Right lobe of liver (tissue), 6 donors: ENCODE results near the gene LRP10. TPM values are rescaled to one million over a fixed set of nuclear protein-coding genes. Genes with fewer than 3 reads are reported as not detected.

Source experiments
- ATAC-seq, 4 donors: fragments of 200-7000 bp; cut with Tn5 transposase; one replicate each; pipeline ENCODE4 v1.9.1; 2020; ENCODE audit warnings: mild to moderate bottlenecking in 4 of 4, moderate library complexity in 4 of 4
- DNase-seq, 3 donors: peaks; one replicate each; pipeline ENCODE4 v3.0.0-alpha.2; 2020
- H3K27ac ChIP-seq, 3 donors: fragments of 200-600 bp; one replicate each; pipeline ENCODE4 v1.8.0; 2022
- H3K27me3 ChIP-seq, 2 donors: fragments of 200-600 bp; one replicate each; pipeline ENCODE4 v1.8.0; 2022
- H3K36me3 ChIP-seq, 4 donors: fragments of 200-600 bp; sonication (generic) in 1 of 4; one replicate each; pipeline versions ENCODE4 v1.5.1 to v1.8.0; 2017 to 2022; ENCODE audit warnings: control low read depth in 1 of 4
- H3K4me1 ChIP-seq, 4 donors: fragments of 200-600 bp; sonication (generic) in 1 of 4; one replicate each; pipeline versions ENCODE4 v1.5.1 to v1.8.0; 2017 to 2022; ENCODE audit warnings: control low read depth in 1 of 4
- H3K4me3 ChIP-seq, 3 donors: fragments of 200-600 bp; one replicate each; pipeline ENCODE4 v1.8.0; 2022
- H3K9me3 ChIP-seq, 4 donors: fragments of 200-600 bp; sonication (generic) in 1 of 4; one replicate each; pipeline versions ENCODE4 v1.5.1 to v1.8.0; 2017 to 2022; ENCODE audit warnings: control low read depth in 1 of 4
- POLR2A ChIP-seq: fragments of 450-650 bp; IDR thresholded peaks from one replicate; pipeline ENCODE4 v1.6.1; 2017; ENCODE audit warnings: antibody characterized with exemption, mild to moderate bottlenecking
- WGBS: methylation state at CpG from one replicate; pipeline ENCODE4 v1.1.6; 2018; ENCODE audit warnings: low coverage, low lambda C conversion rate; ENCODE audit not compliant: insufficient coverage; ENCODE audit errors: missing lambda C conversion rate; 5-methylcytosine and 5-hydroxymethylcytosine counted together
- intact Hi-C, 2 donors: fragments of 100-400 bp; cut with DNase I; formaldehyde crosslinking; loops; one replicate each; pipeline versions ENCODE4 v1.11.2 to v1.14.1; 2022
- long read RNA-seq: library from polyadenylated mRNA; unstranded; transcript quantifications from one replicate; pipeline ENCODE4 v2.0.0, GENCODE V29; 2019
- total RNA-seq, 6 experiments: library from RNA; depleted of rRNA in 2 of 6; stranded (reverse); fragments of >200 nt in 2 of 6; fragmentation: NEBNext Ultra II Directional in 3 of 6; extraction: Animal tissue kit (Norgen Biotek cat#: 25700) in 3 of 6; gene quantifications; one replicate each; pipeline versions ENCODE4 v1.1.0 to v1.2.4, GENCODE V29; 2016 to 2023
- TF ChIP-seq, protein P1 (sequence below), 4 donors: fragments of 200-600 bp in 3 of 4; fragments of 450-650 bp in 1 of 4; IDR thresholded peaks; one replicate each; pipeline versions ENCODE4 v1.5.1 to v1.8.0; 2016 to 2022; ENCODE audit warnings: antibody characterized with exemption in 4 of 4, mild to moderate bottlenecking in 2 of 4
- donor health status: DM: no; HTN: yes; CAD: no.
- donor health status: DM: no; HTN: no; CAD: no.
- donor health status: DM: no; HTN: no; CAD: no.
- donor health status: DM: no; HTN: yes; CAD: no.
- donor health status: DM: no; HTN: yes; CAD: no.

LRP10 gene, protein sequence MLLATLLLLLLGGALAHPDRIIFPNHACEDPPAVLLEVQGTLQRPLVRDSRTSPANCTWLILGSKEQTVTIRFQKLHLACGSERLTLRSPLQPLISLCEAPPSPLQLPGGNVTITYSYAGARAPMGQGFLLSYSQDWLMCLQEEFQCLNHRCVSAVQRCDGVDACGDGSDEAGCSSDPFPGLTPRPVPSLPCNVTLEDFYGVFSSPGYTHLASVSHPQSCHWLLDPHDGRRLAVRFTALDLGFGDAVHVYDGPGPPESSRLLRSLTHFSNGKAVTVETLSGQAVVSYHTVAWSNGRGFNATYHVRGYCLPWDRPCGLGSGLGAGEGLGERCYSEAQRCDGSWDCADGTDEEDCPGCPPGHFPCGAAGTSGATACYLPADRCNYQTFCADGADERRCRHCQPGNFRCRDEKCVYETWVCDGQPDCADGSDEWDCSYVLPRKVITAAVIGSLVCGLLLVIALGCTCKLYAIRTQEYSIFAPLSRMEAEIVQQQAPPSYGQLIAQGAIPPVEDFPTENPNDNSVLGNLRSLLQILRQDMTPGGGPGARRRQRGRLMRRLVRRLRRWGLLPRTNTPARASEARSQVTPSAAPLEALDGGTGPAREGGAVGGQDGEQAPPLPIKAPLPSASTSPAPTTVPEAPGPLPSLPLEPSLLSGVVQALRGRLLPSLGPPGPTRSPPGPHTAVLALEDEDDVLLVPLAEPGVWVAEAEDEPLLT
- 10 to 100 TPM; 31.0 to 54.5 (median 44.6) TPM for total RNA-seq
- long read RNA-seq, partial matches to known transcripts = 0 of 3 reads
- long read RNA-seq, other reads (novel, unspliced or antisense) = 3 of 3 reads

DNA sequence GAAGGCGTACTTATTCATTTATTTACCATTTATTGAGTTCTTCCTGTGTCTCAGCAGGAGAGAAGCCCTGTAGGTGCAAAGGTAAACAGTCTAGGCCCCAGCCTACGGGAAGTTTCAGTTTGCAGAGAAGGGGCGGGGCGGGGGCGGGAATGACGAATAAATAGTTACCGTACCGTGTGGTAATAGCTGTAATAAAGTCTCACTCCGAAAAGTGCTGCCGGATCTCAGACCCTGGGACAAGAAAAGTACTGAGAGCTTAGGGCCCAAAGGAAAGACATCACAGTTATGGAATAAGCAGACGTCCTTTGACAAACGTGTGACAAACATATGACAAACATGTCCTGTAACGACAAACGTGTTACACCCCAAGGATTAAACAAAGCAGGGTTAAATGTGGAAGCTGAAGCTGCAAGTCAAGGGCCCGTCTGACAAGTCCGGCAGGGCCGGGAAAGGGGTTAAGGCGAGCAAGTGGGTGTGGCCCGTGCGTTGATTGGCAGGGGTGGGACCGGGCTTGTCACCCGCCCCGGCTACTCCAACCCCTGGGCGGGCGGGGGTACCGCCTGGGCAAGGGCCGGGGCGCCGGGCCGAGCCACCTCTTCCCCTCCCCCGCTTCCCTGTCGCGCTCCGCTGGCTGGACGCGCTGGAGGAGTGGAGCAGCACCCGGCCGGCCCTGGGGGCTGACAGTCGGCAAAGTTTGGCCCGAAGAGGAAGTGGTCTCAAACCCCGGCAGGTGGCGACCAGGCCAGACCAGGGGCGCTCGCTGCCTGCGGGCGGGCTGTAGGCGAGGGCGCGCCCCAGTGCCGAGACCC lies at the start of gene LRP10:
TSS of gene LRP10 (plus strand) at position 517 of the 809 bp plus-strand sequence. CDS start 564 bp downstream, outside the sequence.
- ATAC-seq (peak; percentile 92 to 97 (median 94)), DNase-seq (peak; percentile 96 to 97 (median 97))
- H3K4me1 ChIP-seq = peaks cover 0 to 17% (median 7%) of the 10 kb centered on the region in 4 donors
- H3K36me3 ChIP-seq = peaks cover 14 to 29% (median 21%) of the 10 kb centered on the region in 4 donors
- H3K9me3 ChIP-seq = no peaks in the 10 kb centered on the region
- H3K27me3 ChIP-seq = no peaks in the 10 kb centered on the region
- WGBS = 0% methylated on average over 26 of the region's 50 CpGs
- intact Hi-C loops = no loop called here
- H3K27ac ChIP-seq = peak within 1 kb of the TSS; percentile 98 to 99 (median 98)
- peak within 1 kb of the TSS; percentile 79 to 99 (median 88) for H3K4me3 ChIP-seq
- TF ChIP-seq, protein P1, sequence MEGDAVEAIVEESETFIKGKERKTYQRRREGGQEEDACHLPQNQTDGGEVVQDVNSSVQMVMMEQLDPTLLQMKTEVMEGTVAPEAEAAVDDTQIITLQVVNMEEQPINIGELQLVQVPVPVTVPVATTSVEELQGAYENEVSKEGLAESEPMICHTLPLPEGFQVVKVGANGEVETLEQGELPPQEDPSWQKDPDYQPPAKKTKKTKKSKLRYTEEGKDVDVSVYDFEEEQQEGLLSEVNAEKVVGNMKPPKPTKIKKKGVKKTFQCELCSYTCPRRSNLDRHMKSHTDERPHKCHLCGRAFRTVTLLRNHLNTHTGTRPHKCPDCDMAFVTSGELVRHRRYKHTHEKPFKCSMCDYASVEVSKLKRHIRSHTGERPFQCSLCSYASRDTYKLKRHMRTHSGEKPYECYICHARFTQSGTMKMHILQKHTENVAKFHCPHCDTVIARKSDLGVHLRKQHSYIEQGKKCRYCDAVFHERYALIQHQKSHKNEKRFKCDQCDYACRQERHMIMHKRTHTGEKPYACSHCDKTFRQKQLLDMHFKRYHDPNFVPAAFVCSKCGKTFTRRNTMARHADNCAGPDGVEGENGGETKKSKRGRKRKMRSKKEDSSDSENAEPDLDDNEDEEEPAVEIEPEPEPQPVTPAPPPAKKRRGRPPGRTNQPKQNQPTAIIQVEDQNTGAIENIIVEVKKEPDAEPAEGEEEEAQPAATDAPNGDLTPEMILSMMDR (IDR thresholded peaks at IDR 0.05) = peak in 1 of 4 donors; percentile 17
- TF ChIP-seq POLR2A = peak; percentile 88

DNA sequence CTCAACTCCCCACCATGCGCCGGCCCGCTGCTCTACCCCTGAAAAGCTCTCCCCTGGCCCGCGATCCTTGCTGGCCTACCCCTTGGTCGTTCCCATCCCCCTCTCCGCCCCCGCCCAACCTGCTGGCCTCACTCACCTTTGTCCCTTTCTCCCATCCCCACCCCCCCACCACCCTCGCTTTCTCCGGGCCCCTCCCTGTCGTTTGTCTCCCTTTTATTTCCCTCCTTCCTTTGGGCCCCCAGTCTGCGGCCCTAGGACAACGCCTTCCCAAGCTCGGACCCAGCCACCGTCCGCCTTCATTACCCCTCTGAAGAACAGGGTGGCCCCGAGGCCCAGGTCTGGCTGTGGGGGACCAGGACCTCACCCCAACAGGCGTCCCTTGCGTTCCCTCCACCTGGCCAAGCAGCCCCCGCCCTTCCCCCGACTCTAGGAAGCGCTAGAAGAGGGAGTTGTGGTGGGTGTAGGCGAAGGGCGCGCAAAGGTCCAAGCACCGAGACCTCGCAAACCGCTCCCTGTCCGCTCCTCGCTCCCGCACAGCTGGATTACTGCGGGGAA lies 49.4 kb upstream of the LRP10 start:
- WGBS = 74% methylated on average over 15 of the region's 32 CpGs
- Histone ChIP-seq H3K9me3 (no peaks in the 10 kb centered on the region), H3K27me3 (no peaks in the 10 kb centered on the region), H3K36me3 (no peaks in the 10 kb centered on the region), H3K27ac (peak overlapping the region in 2 of 3 donors; percentile 40 to 58), H3K4me3 (peak overlapping the region; percentile 28 to 35 (median 35)), H3K4me1 (peaks cover 0 to 13% (median 0%) of the 10 kb centered on the region in 4 donors)
- TF ChIP-seq POLR2A = no peak
- TF ChIP-seq, protein P1 (IDR thresholded peaks at IDR 0.05) = no peak
- DNase-seq = no peak
- no peak for ATAC-seq
- intact Hi-C loops = no loop called here

DNA sequence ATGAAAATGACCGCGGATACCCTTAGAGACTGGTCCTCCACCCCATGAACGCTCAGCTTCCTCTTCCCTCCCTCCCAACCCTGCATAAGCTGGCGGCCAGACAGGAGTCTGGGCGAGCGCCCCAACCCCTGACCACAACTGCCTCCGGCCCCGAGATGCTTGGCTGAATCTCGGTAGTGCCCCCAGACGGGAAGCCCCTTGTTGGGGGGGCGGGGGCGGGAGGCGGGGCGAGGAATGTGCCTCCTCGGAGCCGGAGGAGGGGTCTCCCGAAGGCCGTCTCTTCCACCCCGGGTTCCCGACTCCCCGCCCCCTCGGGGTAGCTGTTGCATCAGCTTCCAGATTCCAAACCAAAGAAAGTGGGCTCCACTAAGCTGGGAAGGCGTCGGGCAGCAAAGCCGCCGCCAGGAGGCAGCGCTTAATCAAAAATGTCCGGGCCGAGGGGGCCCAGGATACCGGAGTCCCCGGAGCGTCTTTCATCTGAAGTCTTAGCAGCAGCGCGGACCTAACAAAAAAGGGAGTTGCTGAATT lies 48.9 kb upstream of the LRP10 start:
- DNase-seq = peak; percentile 71 to 78 (median 75)
- TF ChIP-seq, protein P1 (IDR thresholded peaks at IDR 0.05) = peak; percentile 77 to 85 (median 82)
- TF ChIP-seq POLR2A = no peak
- peak overlapping the region; percentile 28 to 35 (median 35) for H3K4me3 ChIP-seq
- H3K9me3 ChIP-seq = no peaks in the 10 kb centered on the region
- H3K27ac ChIP-seq = peak overlapping the region in 2 of 3 donors; percentile 40 to 58
- WGBS = 2% methylated on average over 31 of the region's 34 CpGs
- peaks cover 0 to 13% (median 0%) of the 10 kb centered on the region in 4 donors for H3K4me1 ChIP-seq
- ATAC-seq = peak; percentile 71 to 86 (median 81)
- H3K27me3 ChIP-seq = no peaks in the 10 kb centered on the region
- intact Hi-C loops = no loop called here
- no peaks in the 10 kb centered on the region for H3K36me3 ChIP-seq
